ENCODE results near the gene TMTC1. TPM values are rescaled to one million over a fixed set of nuclear protein-coding genes. Genes with fewer than 3 reads are reported as not detected.

TMTC1 gene
- total RNA-seq, 1 donor from 2014 or later: 1.4 TPM

DNA sequence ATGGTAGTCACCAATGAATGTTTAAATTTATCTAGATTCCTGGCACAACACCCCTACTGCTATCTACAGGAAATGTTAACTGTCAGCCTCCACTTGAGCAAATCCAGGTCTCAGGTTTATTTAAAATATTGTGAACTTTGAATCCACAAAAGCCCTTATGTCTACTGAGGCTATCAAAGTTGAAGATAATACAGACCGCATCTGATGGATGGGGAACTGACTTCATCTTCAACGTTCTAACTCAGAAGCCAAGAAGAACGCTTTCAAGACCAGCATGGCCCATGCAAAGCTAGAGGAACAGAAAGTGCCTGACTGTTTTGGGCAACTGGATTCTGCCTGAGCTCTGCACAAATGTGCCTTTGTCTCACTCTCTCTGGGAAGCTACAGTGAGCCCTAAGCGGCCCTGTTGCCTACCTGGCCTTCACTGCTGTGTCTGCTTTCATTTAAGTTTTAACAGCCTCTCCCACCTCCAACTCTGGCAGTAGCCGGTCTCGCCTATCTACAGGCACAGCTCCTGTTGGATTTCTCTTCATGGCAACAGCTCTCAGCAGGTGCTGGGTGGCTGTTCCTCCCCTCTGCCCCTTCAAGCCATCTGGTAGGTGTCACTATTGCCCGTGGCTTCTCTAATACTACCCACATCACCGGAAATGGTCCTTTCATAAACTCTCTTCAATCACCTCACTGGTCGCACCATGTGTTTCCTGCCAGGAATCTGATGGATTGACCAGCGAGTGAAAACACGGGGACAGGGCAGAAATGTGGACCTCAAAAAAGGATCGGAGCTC is 174.1 kb downstream of the TMTC1 start:
- no peak for DNase-seq
- H3K9me3 Mint-ChIP-seq (ENCODE audit: unreplicated experiment): no peaks in the 10 kb centered on the region
- no peak for TF ChIP-seq CTCF (IDR thresholded peaks at IDR 0.05; ENCODE audit: partially characterized antibody, unreplicated experiment)
- H3K4me3 Mint-ChIP-seq (ENCODE audit: unreplicated experiment): no peak overlapping the region
- H3K27me3 Mint-ChIP-seq (ENCODE audit: unreplicated experiment): no peaks in the 10 kb centered on the region
- H3K4me1 Mint-ChIP-seq (ENCODE audit: low read depth, unreplicated experiment): no peaks in the 10 kb centered on the region
- no peaks in the 10 kb centered on the region for H3K36me3 Mint-ChIP-seq (ENCODE audit: unreplicated experiment)
- H3K27ac Mint-ChIP-seq (ENCODE audit: unreplicated experiment): no peak overlapping the region

DNA sequence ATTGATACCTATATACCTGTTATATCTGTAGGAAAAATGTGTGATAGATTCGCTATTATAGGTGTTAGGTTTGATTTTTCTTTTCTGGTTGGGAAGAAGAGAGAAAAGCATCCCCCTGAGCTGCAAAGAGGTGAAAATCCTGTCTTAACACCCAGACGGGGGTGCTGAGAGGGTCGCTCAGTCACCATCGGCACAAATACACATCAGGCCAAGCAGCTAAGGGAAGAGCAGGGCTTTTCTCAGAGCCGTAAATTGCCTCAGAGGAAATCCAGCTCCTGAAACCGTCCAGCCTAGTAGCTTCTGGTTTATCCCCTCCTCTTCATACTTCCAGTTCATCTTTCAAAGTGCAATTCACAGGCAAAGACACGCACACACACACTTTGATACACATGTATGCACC is 175.2 kb downstream of the TMTC1 start:
- no peak for DNase-seq
- Mint-ChIP-seq H3K4me1 (ENCODE audit: low read depth, unreplicated experiment) (no peaks in the 10 kb centered on the region), H3K9me3 (ENCODE audit: unreplicated experiment) (no peaks in the 10 kb centered on the region), H3K27ac (ENCODE audit: unreplicated experiment) (no peak overlapping the region), H3K4me3 (ENCODE audit: unreplicated experiment) (no peak overlapping the region), H3K27me3 (ENCODE audit: unreplicated experiment) (no peaks in the 10 kb centered on the region), H3K36me3 (ENCODE audit: unreplicated experiment) (no peaks in the 10 kb centered on the region)
- TF ChIP-seq CTCF (IDR thresholded peaks at IDR 0.05; ENCODE audit: partially characterized antibody, unreplicated experiment): no peak

GRCh38 chr12:29599381-29599780 is 184.4 kb downstream of the TMTC1 start:
- peaks cover 3% of the 10 kb centered on the region for H3K4me1 Mint-ChIP-seq (ENCODE audit: low read depth, unreplicated experiment)
- no peak for TF ChIP-seq CTCF (IDR thresholded peaks at IDR 0.05; ENCODE audit: partially characterized antibody, unreplicated experiment)

GRCh38 chr12:29595071-29595755 is 188.5 kb downstream of the TMTC1 start:
- H3K36me3 Mint-ChIP-seq (ENCODE audit: unreplicated experiment): peaks cover 3% of the 10 kb centered on the region

More at GRCh38 chr12:29599381-29599780, 184.4 kb downstream of the TMTC1 start:
- Mint-ChIP-seq H3K27me3 (ENCODE audit: unreplicated experiment) (no peaks in the 10 kb centered on the region), H3K36me3 (ENCODE audit: unreplicated experiment) (peaks cover 3% of the 10 kb centered on the region), H3K27ac (ENCODE audit: unreplicated experiment) (no peak overlapping the region), H3K9me3 (ENCODE audit: unreplicated experiment) (peaks cover 2% of the 10 kb centered on the region), H3K4me3 (ENCODE audit: unreplicated experiment) (no peak overlapping the region)
- no peak for DNase-seq

More at GRCh38 chr12:29595071-29595755, 188.5 kb downstream of the TMTC1 start:
- no peak overlapping the region for H3K4me3 Mint-ChIP-seq (ENCODE audit: unreplicated experiment)
- DNase-seq: no peak
- peaks cover 2% of the 10 kb centered on the region for H3K9me3 Mint-ChIP-seq (ENCODE audit: unreplicated experiment)
- TF ChIP-seq CTCF (IDR thresholded peaks at IDR 0.05; ENCODE audit: partially characterized antibody, unreplicated experiment): no peak
- no peaks in the 10 kb centered on the region for H3K27me3 Mint-ChIP-seq (ENCODE audit: unreplicated experiment)
- peaks cover 10% of the 10 kb centered on the region for H3K4me1 Mint-ChIP-seq (ENCODE audit: low read depth, unreplicated experiment)
- H3K27ac Mint-ChIP-seq (ENCODE audit: unreplicated experiment): no peak overlapping the region

All from glutamatergic neuron (in vitro differentiated cells).